Caco-2 (cell line): ENCODE results near the gene PAFAH1B2. TPM values are rescaled to one million over a fixed set of nuclear protein-coding genes. Genes with fewer than 3 reads are reported as not detected.

Experiments used
- BruUV-seq: library from RNA; stranded (reverse); fragments of 400-500 nt; replicated peaks from 2 replicates; lab custom pipeline; 2021; lab: Mats Ljungman, UMichigan
- CTCF ChIA-PET: fragments of 300-600 bp; sonication (Branson Sonifier 250); formaldehyde crosslinking; loops from one replicate; lab custom pipeline; 2022; ENCODE audit warnings: antibody characterized with exemption; lab: Charles Lee
- POLR2A ChIA-PET: fragments of 300-600 bp; sonication (Branson Sonifier 250); formaldehyde crosslinking; loops from one replicate; lab custom pipeline; 2022; ENCODE audit warnings: antibody characterized with exemption; lab: Charles Lee
- DNase-seq, 2 experiments: peaks; one replicate each; pipeline versions ENCODE4 v3.0.0 to v3.0.0-alpha.2; 2020 to 2022
- H3K27me3 ChIP-seq: replicated peaks from 2 replicates; pipeline ENCODE4 v1.6.0; 2011; ENCODE audit warnings: low read length; ENCODE audit not compliant: control insufficient read depth, insufficient read depth
- H3K36me3 ChIP-seq: 2 replicates; pipeline ENCODE4 v1.5.1; 2011; ENCODE audit warnings: low read length; ENCODE audit not compliant: control insufficient read depth, insufficient read depth
- H3K4me1 ChIP-seq: fragments of 250-450 bp; sonication (Bioruptor Pico); 2 replicates; pipeline ENCODE4 v1.5.1; 2020; ENCODE audit warnings: mild to moderate bottlenecking
- H3K4me3 ChIP-seq: 2 replicates; pipeline ENCODE4 v1.5.1; 2011; ENCODE audit warnings: low read depth, mild to moderate bottlenecking, control low read depth, low read length
- H3K9me3 ChIP-seq: fragments of 250-450 bp; sonication (Bioruptor Pico); 2 replicates; pipeline ENCODE4 v1.5.1; 2020; ENCODE audit warnings: mild to moderate bottlenecking, moderate library complexity
- H3K27ac Mint-ChIP-seq: one replicate; pipeline ENCODE4 v1.8.0; 2022; ENCODE audit warnings: mixed read lengths; ENCODE audit not compliant: unreplicated experiment
- H3K27me3 Mint-ChIP-seq: one replicate; pipeline ENCODE4 v1.8.0; 2022; ENCODE audit warnings: mixed read lengths; ENCODE audit not compliant: insufficient read depth, unreplicated experiment
- H3K36me3 Mint-ChIP-seq: one replicate; pipeline ENCODE4 v1.8.0; 2022; ENCODE audit warnings: mild to moderate bottlenecking, mixed read lengths; ENCODE audit not compliant: insufficient read depth, unreplicated experiment
- H3K4me1 Mint-ChIP-seq: one replicate; pipeline ENCODE4 v1.8.0; 2022; ENCODE audit warnings: low read depth, mixed read lengths; ENCODE audit not compliant: unreplicated experiment
- H3K4me3 Mint-ChIP-seq: one replicate; pipeline ENCODE4 v1.8.0; 2022; ENCODE audit warnings: mild to moderate bottlenecking, moderate library complexity, mixed read lengths; ENCODE audit not compliant: unreplicated experiment
- H3K9me3 Mint-ChIP-seq: one replicate; pipeline ENCODE4 v1.8.0; 2022; ENCODE audit warnings: mixed read lengths; ENCODE audit not compliant: unreplicated experiment
- CTCF ChIP-seq, 2 experiments: fragments of 200-600 bp in 1 of 2; IDR thresholded peaks; 1 replicate in 1 of 2; 2 replicates in 1 of 2; pipeline versions ENCODE4 v1.5.1 to v1.8.0; 2011 to 2022; ENCODE audit warnings: antibody characterized with exemption in 1 of 2, control low read depth in 1 of 2, inconsistent platforms in 1 of 2, low read depth in 1 of 2, low read length in 1 of 2, mild to moderate bottlenecking in 1 of 2, moderate library complexity in 1 of 2; ENCODE audit not compliant: insufficient read depth in 1 of 2, severe bottlenecking in 1 of 2, unreplicated experiment in 1 of 2
- intact Hi-C: fragments of 100-400 bp; cut with micrococcal nuclease; formaldehyde crosslinking; loops from one replicate; pipeline ENCODE4 v1.10.0; 2022; ENCODE audit not compliant: unreplicated experiment
- total RNA-seq: library from RNA; stranded (reverse); gene quantifications from 2 replicates; pipeline ENCODE4 v1.2.3, GENCODE V29; 2022

Gene PAFAH1B2
- total RNA-seq, 1 experiment from 2014 or later, result 167 TPM

GRCh38 chr11:117097014-117097388 lies 47.1 kb upstream of the PAFAH1B2 start:
- no peaks in the 10 kb centered on the region for H3K27me3 Mint-ChIP-seq
- ChIA-PET POLR2A (interaction anchor here (0.5 to 1.6 kb wide), 5 partner anchors 9 to 220 kb away, joined by 3 to 7 read pairs (median 4); no protein-coding TSS in a partner anchor), CTCF (interaction anchor here (0.8 to 3.4 kb wide), 7 partner anchors 9 to 306 kb away, joined by 3 to 18 read pairs (median 3); partner anchors contain the start of gene APOA5)
- TF ChIP-seq CTCF (IDR thresholded peaks at IDR 0.05; ENCODE audit: insufficient read depth in 1 of 2, low read depth in 1 of 2, low read length in 1 of 2, severe bottlenecking in 1 of 2, unreplicated experiment in 1 of 2), result no peak
- peak overlapping the region; percentile 90 for H3K4me3 ChIP-seq
- 0 out of 2 replicates have a peak, but pooled peaks cover 3% of the 10 kb centered on the region for H3K36me3 ChIP-seq
- H3K4me1 ChIP-seq, result peaks cover 59% of the 10 kb centered on the region
- H3K4me3 Mint-ChIP-seq, result peak overlapping the region; percentile 77
- peak overlapping the region; percentile 99 for H3K27ac Mint-ChIP-seq
- H3K27me3 ChIP-seq, result no peaks in the 10 kb centered on the region
- peaks cover 24% of the 10 kb centered on the region for H3K36me3 Mint-ChIP-seq
- no peaks in the 10 kb centered on the region for H3K9me3 ChIP-seq
- H3K9me3 Mint-ChIP-seq, result peaks cover 7% of the 10 kb centered on the region
- DNase-seq, result no peak
- H3K4me1 Mint-ChIP-seq, result peaks cover 66% of the 10 kb centered on the region
- intact Hi-C loops, result loop anchor here (1.0 to 5.0 kb wide), 5 partner anchors 76 to 310 kb away; partner anchors contain the start of genes APOA1, APOC3 and ZPR1
- BruUV-seq, result no TSS peak

- Histone ChIP-seq H3K4me3 (peak overlapping the region; percentile 90), H3K36me3 (0 out of 2 replicates have a peak, but pooled peaks cover 1% of the 10 kb centered on the region), H3K27me3 (no peaks in the 10 kb centered on the region), H3K9me3 (no peaks in the 10 kb centered on the region), H3K4me1 (peaks cover 56% of the 10 kb centered on the region)
- TF ChIP-seq CTCF (IDR thresholded peaks at IDR 0.05; ENCODE audit: insufficient read depth in 1 of 2, low read depth in 1 of 2, low read length in 1 of 2, severe bottlenecking in 1 of 2, unreplicated experiment in 1 of 2), result no peak
- H3K4me1 Mint-ChIP-seq, result peaks cover 59% of the 10 kb centered on the region
- no TSS peak for BruUV-seq
- peak overlapping the region; percentile 77 for H3K4me3 Mint-ChIP-seq
- H3K27me3 Mint-ChIP-seq, result no peaks in the 10 kb centered on the region
- ChIA-PET POLR2A (interaction anchor here (0.5 to 2.0 kb wide), 9 partner anchors 8 to 314 kb away, joined by 3 to 23 read pairs (median 5); partner anchors contain the start of gene PAFAH1B2), CTCF (interaction anchor here (0.6 to 3.4 kb wide), 15 partner anchors 8 to 365 kb away, joined by 3 to 18 read pairs (median 3); partner anchors contain the start of gene APOA5)
- peak; percentile 61 to 66 for DNase-seq
- H3K27ac Mint-ChIP-seq, result peak overlapping the region; percentile 99
- peaks cover under 1% of the 10 kb centered on the region for H3K9me3 Mint-ChIP-seq
- intact Hi-C loops, result loop anchor here (1.0 to 5.0 kb wide), 7 partner anchors 76 to 310 kb away; partner anchors contain the start of genes APOA1, APOC3 and ZPR1
- peaks cover 18% of the 10 kb centered on the region for H3K36me3 Mint-ChIP-seq
Observed at GRCh38 chr11:117097389-117098268, 46.5 kb upstream of the PAFAH1B2 start.
